ENCODE results near the gene GLRX5.

GLRX5 gene

DNA sequence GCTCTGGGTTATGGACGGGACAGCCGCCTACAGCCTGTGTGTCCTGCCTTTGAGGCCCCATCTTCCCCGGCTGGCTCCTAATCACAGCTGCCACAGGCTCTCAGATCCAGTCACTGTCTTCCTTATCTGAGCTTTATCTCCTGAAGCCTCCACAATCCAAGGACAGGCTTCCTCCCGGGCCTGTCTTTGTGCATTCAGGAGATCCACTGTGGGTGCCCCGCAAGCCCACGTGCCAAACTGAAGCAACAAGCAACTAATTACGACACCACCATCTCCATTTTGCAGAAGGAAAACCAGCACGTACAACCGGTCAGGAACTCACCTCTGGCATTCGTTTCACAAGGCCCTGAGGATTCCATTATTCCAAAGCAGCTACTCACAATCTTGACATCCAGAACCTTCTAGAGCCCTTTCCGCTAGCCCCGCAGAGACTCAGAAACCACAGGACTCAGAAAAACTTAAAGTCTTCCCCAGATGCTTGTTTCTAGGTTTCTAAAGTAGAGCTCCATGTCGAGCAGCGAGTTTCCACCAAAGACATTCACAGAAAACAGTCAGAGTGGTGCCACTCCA is 32.4 kb upstream of the GLRX5 start:
- H2AFZ ChIP-seq (ENCODE audit: low read depth, low read length, severe bottlenecking): no peak overlapping the region
- H3K9me3 ChIP-seq (ENCODE audit: insufficient read depth, low read length): no peaks in the 10 kb centered on the region
- no peak overlapping the region for H3K9ac ChIP-seq (ENCODE audit: low read length)
- no peaks in the 10 kb centered on the region for H3K9me2 ChIP-seq (replicated peaks; ENCODE audit: insufficient read depth, low read length)
- no peaks in the 10 kb centered on the region for H3K79me2 ChIP-seq (ENCODE audit: insufficient read depth, low read length)
- TF ChIP-seq, protein P1, sequence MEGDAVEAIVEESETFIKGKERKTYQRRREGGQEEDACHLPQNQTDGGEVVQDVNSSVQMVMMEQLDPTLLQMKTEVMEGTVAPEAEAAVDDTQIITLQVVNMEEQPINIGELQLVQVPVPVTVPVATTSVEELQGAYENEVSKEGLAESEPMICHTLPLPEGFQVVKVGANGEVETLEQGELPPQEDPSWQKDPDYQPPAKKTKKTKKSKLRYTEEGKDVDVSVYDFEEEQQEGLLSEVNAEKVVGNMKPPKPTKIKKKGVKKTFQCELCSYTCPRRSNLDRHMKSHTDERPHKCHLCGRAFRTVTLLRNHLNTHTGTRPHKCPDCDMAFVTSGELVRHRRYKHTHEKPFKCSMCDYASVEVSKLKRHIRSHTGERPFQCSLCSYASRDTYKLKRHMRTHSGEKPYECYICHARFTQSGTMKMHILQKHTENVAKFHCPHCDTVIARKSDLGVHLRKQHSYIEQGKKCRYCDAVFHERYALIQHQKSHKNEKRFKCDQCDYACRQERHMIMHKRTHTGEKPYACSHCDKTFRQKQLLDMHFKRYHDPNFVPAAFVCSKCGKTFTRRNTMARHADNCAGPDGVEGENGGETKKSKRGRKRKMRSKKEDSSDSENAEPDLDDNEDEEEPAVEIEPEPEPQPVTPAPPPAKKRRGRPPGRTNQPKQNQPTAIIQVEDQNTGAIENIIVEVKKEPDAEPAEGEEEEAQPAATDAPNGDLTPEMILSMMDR (IDR thresholded peaks at IDR 0.05; ENCODE audit: insufficient read depth, low read length, poor library complexity, severe bottlenecking): no peak
- TF ChIP-seq EZH2phosphoT487 (conservative IDR thresholded peaks at IDR 0.05; ENCODE audit: low read length): no peak
- H3K4me2 ChIP-seq (ENCODE audit: low read depth, low read length, poor library complexity, severe bottlenecking): no peak overlapping the region
- no peaks in the 10 kb centered on the region for H3K36me3 ChIP-seq (ENCODE audit: low read length)
- H3K27me3 ChIP-seq (ENCODE audit: low read length): no peaks in the 10 kb centered on the region
- no peak overlapping the region for H3K4me3 ChIP-seq (ENCODE audit: insufficient read depth, low read length, poor library complexity, severe bottlenecking)
- no peaks in the 10 kb centered on the region for H4K20me1 ChIP-seq (ENCODE audit: low read depth, low read length)
- no peak overlapping the region for H3K27ac ChIP-seq (ENCODE audit: low read depth, low read length)
- H3F3A ChIP-seq (ENCODE audit: insufficient read depth): no peaks in the 10 kb centered on the region

DNA sequence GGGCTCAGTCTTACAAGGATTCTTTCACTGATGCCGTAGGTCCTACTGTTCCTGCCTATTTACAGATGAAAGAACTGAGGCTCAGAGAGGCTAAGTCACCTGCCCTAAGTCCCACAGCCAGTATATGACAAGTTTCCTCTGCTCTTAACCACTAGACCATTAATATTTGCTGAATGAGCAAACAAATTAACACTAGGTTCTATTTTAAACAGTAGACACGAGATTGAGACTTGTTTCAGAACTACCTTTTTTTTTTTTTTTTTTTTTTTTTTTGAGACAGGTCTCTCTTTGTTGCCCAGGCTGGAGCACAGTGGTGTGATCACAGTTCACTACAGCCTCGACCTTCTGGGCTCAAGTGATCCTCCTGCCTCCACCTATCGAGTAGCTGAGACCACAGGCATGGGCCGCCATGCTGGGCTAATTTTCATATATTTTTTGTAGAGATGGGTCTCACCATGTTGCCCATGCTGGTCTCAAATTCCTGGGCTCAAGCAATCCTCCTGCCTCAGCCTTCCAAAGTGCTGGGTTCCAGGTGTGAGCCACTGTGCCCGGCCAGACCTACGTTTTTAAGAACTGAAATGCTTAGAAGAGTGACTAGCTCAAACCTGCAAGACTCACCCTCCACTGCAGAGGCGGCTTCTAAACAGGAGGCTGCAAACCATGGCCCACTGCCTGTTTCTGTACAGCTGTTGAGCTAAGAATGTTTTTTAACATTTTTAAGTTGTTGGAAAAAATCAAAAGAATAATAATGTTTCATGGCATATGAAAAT is 31.3 kb upstream of the GLRX5 start:
- H3K27me3 ChIP-seq (ENCODE audit: low read length): no peaks in the 10 kb centered on the region
- H3K36me3 ChIP-seq (ENCODE audit: low read length): no peaks in the 10 kb centered on the region
- H3K9me2 ChIP-seq (replicated peaks; ENCODE audit: insufficient read depth, low read length): no peaks in the 10 kb centered on the region
- H3K4me3 ChIP-seq (ENCODE audit: insufficient read depth, low read length, poor library complexity, severe bottlenecking): no peak overlapping the region
- no peak overlapping the region for H3K9ac ChIP-seq (ENCODE audit: low read length)
- H2AFZ ChIP-seq (ENCODE audit: low read depth, low read length, severe bottlenecking): no peak overlapping the region
- H3F3A ChIP-seq (ENCODE audit: insufficient read depth): no peaks in the 10 kb centered on the region
- H3K79me2 ChIP-seq (ENCODE audit: insufficient read depth, low read length): no peaks in the 10 kb centered on the region
- no peak overlapping the region for H3K4me2 ChIP-seq (ENCODE audit: low read depth, low read length, poor library complexity, severe bottlenecking)
- H4K20me1 ChIP-seq (ENCODE audit: low read depth, low read length): no peaks in the 10 kb centered on the region
- no peaks in the 10 kb centered on the region for H3K9me3 ChIP-seq (ENCODE audit: insufficient read depth, low read length)
- H3K27ac ChIP-seq (ENCODE audit: low read depth, low read length): no peak overlapping the region
- no peak for TF ChIP-seq EZH2phosphoT487 (conservative IDR thresholded peaks at IDR 0.05; ENCODE audit: low read length)
- TF ChIP-seq, protein P1 (IDR thresholded peaks at IDR 0.05; ENCODE audit: insufficient read depth, low read length, poor library complexity, severe bottlenecking): no peak

DNA sequence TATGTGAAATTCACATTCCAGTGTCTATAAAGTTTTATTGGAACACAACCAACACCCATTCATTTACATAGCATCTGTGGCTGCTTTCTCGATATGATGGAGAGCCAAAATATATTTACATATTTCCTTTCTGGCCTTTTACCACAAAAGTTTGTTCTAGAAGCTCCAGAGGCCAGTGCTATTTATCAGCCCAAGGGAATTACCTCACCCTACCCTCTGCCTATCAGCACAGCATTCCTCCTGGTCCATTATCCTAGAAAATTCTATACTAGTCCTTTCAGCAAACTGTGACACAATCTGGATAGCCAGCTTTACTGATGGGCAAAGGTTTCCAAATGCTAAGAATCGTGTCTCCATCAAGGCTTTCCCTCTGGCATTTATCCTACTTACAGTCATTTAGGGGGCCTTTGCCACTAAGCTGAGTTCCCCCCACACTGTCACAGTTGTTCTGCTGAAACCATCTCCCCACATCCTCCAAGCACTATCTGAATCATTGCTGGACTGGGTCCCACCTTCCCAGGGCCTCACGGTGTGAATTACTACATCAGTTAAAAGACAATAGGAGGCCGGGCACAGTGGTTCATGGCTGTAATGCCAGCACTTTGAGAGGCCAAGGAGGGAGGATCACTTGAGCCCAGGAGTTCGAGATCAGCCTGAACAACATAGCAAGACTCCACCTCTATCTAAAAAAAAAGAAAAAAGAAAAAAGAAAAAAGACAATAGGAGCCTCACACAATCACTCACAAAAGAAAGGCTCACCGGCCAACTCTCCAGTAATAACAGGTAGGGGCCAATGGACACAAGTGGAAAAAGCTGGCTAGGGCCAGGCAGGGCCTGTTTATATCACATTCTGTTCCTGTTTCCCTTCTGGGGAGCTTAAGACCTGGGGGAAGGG is 30.5 kb upstream of the GLRX5 start:
- Histone ChIP-seq H3F3A (ENCODE audit: insufficient read depth) (no peaks in the 10 kb centered on the region), H4K20me1 (ENCODE audit: low read depth, low read length) (no peaks in the 10 kb centered on the region), H3K9me3 (ENCODE audit: insufficient read depth, low read length) (no peaks in the 10 kb centered on the region), H3K27ac (ENCODE audit: low read depth, low read length) (no peak overlapping the region), H3K4me2 (ENCODE audit: low read depth, low read length, poor library complexity, severe bottlenecking) (no peak overlapping the region), H3K79me2 (ENCODE audit: insufficient read depth, low read length) (no peaks in the 10 kb centered on the region), H3K36me3 (ENCODE audit: low read length) (no peaks in the 10 kb centered on the region), H2AFZ (ENCODE audit: low read depth, low read length, severe bottlenecking) (no peak overlapping the region), H3K9me2 (replicated peaks; ENCODE audit: insufficient read depth, low read length) (no peaks in the 10 kb centered on the region), H3K4me3 (ENCODE audit: insufficient read depth, low read length, poor library complexity, severe bottlenecking) (no peak overlapping the region), H3K9ac (ENCODE audit: low read length) (no peak overlapping the region), H3K27me3 (ENCODE audit: low read length) (no peaks in the 10 kb centered on the region)
- TF ChIP-seq, protein P1 (IDR thresholded peaks at IDR 0.05; ENCODE audit: insufficient read depth, low read length, poor library complexity, severe bottlenecking): no peak
- TF ChIP-seq EZH2phosphoT487 (conservative IDR thresholded peaks at IDR 0.05; ENCODE audit: low read length): no peak
